ENCODE measurements around the gene NUDT1. TPM values are rescaled to one million over a fixed set of nuclear protein-coding genes. Genes with fewer than 3 reads are reported as not detected.

NUDT1 gene
- total RNA-seq, 1 donor from 2014 or later: 12.8 TPM

DNA sequence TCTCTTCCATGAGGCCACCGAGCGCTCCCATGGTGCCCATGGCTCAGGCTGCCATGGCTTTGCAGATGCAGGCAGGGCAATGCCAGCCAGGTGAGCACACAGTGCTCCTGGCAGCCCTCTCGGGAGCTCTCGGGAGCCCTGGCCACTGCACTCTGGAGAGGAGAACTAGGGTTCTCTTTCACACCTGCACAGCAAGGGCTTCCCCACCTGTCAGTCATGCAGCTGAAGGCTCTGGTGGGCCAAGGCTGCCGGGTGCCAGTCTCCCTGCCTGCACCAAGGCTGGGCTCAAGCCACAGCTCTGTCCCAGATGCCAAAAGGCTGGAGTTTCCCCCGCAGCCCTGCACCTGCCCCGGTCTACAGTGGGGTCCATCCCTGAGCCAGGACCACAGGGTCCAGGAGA is 32.6 kb downstream of the NUDT1 start:
- peaks cover 11% of the 10 kb centered on the region for H3K4me1 Mint-ChIP-seq (ENCODE audit: unreplicated experiment)
- TF ChIP-seq, protein P1, sequence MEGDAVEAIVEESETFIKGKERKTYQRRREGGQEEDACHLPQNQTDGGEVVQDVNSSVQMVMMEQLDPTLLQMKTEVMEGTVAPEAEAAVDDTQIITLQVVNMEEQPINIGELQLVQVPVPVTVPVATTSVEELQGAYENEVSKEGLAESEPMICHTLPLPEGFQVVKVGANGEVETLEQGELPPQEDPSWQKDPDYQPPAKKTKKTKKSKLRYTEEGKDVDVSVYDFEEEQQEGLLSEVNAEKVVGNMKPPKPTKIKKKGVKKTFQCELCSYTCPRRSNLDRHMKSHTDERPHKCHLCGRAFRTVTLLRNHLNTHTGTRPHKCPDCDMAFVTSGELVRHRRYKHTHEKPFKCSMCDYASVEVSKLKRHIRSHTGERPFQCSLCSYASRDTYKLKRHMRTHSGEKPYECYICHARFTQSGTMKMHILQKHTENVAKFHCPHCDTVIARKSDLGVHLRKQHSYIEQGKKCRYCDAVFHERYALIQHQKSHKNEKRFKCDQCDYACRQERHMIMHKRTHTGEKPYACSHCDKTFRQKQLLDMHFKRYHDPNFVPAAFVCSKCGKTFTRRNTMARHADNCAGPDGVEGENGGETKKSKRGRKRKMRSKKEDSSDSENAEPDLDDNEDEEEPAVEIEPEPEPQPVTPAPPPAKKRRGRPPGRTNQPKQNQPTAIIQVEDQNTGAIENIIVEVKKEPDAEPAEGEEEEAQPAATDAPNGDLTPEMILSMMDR (IDR thresholded peaks at IDR 0.05): no peak
- H3K27ac Mint-ChIP-seq (ENCODE audit: unreplicated experiment): no peak overlapping the region
- no peaks in the 10 kb centered on the region for H3K27me3 Mint-ChIP-seq (ENCODE audit: unreplicated experiment)
- no peak for DNase-seq (ENCODE audit: extremely low spot score, unreplicated experiment)
- H3K36me3 Mint-ChIP-seq (ENCODE audit: unreplicated experiment): peaks cover 16% of the 10 kb centered on the region
- no peak overlapping the region for H3K4me3 Mint-ChIP-seq (ENCODE audit: unreplicated experiment)
- no peaks in the 10 kb centered on the region for H3K9me3 Mint-ChIP-seq (ENCODE audit: unreplicated experiment)

- TF ChIP-seq, protein P1 (IDR thresholded peaks at IDR 0.05): no peak
- DNase-seq (ENCODE audit: extremely low spot score, unreplicated experiment): no peak
- Mint-ChIP-seq H3K27me3 (ENCODE audit: unreplicated experiment) (no peaks in the 10 kb centered on the region), H3K4me1 (ENCODE audit: unreplicated experiment) (peaks cover 11% of the 10 kb centered on the region), H3K9me3 (ENCODE audit: unreplicated experiment) (no peaks in the 10 kb centered on the region), H3K27ac (ENCODE audit: unreplicated experiment) (no peak overlapping the region), H3K4me3 (ENCODE audit: unreplicated experiment) (no peak overlapping the region), H3K36me3 (ENCODE audit: unreplicated experiment) (peaks cover 16% of the 10 kb centered on the region)
These were observed 33.1 kb downstream of the NUDT1 start for GRCh38 chr7:2275101-2275500.

DNA sequence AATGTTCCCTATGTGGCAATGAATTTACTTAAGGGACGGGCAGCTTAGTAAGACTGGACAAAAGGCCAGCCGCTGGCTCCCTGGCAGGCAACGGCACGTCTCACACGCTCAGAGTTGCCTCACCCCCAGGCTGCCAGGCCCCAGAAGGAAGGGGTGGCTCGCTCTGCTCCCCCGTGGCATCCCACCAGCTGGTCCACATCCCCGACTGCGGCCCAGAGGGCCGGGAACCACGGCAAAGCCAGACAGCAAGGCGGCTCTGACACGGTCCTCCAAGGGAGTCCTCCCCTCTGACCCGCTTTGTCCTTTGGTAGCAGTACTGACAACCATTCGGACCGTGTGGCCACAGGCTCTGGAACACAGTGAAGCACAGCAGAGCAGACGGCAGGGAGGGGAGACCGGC is 34.1 kb downstream of the NUDT1 start:
- no peaks in the 10 kb centered on the region for H3K27me3 Mint-ChIP-seq (ENCODE audit: unreplicated experiment)
- peaks cover 7% of the 10 kb centered on the region for H3K4me1 Mint-ChIP-seq (ENCODE audit: unreplicated experiment)
- no peaks in the 10 kb centered on the region for H3K9me3 Mint-ChIP-seq (ENCODE audit: unreplicated experiment)
- H3K4me3 Mint-ChIP-seq (ENCODE audit: unreplicated experiment): no peak overlapping the region
- no peak for DNase-seq (ENCODE audit: extremely low spot score, unreplicated experiment)
- H3K27ac Mint-ChIP-seq (ENCODE audit: unreplicated experiment): no peak overlapping the region
- TF ChIP-seq, protein P1 (IDR thresholded peaks at IDR 0.05): no peak
- H3K36me3 Mint-ChIP-seq (ENCODE audit: unreplicated experiment): peaks cover 16% of the 10 kb centered on the region

DNA sequence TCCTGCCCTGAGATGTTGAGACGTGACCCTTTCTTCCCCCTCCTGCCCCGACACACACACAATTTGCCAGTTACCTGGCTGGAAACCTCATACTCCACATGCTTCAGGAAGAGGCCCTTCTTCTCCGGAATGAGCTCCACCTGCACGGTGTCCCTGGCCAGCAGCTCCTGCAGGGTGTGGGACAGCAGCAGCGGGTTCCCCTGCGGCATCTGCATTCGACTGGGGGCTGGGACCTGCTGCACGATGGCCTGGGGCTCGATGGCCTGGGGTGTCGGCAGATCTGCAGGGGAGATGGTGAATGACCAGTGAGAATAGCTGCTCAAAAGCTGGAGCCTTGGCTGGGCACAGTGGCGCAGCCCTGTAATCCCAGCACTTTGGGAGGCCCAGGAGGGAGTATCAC is 36.0 kb downstream of the NUDT1 start:
- Mint-ChIP-seq H3K4me1 (ENCODE audit: unreplicated experiment) (peaks cover 7% of the 10 kb centered on the region), H3K9me3 (ENCODE audit: unreplicated experiment) (no peaks in the 10 kb centered on the region), H3K27me3 (ENCODE audit: unreplicated experiment) (no peaks in the 10 kb centered on the region), H3K4me3 (ENCODE audit: unreplicated experiment) (no peak overlapping the region), H3K27ac (ENCODE audit: unreplicated experiment) (peak overlapping the region; percentile 16), H3K36me3 (ENCODE audit: unreplicated experiment) (peaks cover 6% of the 10 kb centered on the region)
- no peak for DNase-seq (ENCODE audit: extremely low spot score, unreplicated experiment)
- TF ChIP-seq, protein P1 (IDR thresholded peaks at IDR 0.05): no peak

DNA sequence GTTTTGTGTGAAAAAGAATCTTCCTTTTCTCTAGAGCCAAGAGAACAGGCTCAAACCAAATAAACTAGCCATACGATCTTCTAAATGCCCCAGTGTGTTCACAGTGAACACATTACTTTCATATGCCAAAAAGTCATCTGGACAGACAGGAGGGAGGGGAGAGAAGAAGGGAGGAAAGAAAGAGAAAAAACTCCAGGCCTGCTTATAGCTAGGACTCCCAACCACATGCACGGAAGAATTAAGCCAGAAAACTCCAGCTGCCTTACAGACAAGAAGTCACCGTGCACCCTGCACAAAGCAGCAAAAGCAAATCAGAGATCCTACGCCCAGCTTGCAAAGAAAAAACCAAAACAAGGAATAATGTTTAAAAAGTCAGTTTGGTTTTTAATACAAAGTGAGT is 37.9 kb downstream of the NUDT1 start:
- no peak for DNase-seq (ENCODE audit: extremely low spot score, unreplicated experiment)
- Mint-ChIP-seq H3K4me1 (ENCODE audit: unreplicated experiment) (peaks cover 7% of the 10 kb centered on the region), H3K36me3 (ENCODE audit: unreplicated experiment) (peaks cover 3% of the 10 kb centered on the region), H3K9me3 (ENCODE audit: unreplicated experiment) (no peaks in the 10 kb centered on the region), H3K27me3 (ENCODE audit: unreplicated experiment) (no peaks in the 10 kb centered on the region), H3K4me3 (ENCODE audit: unreplicated experiment) (no peak overlapping the region), H3K27ac (ENCODE audit: unreplicated experiment) (no peak overlapping the region)
- TF ChIP-seq, protein P1 (IDR thresholded peaks at IDR 0.05): no peak

Data from osteocyte (in vitro differentiated cells).